Natural killer cell (primary cell): ENCODE measurements around the gene GRM5. TPM values are rescaled to one million over a fixed set of nuclear protein-coding genes. Genes with fewer than 3 reads are reported as not detected.

ENCODE experiments used
- ATAC-seq, 3 donors: fragments of 150-1000 bp in 2 of 3; fragments of 200-7000 bp in 1 of 3; cut with Tn5 transposase; 1 replicate in 1 of 3; 2 replicates in 2 of 3; pipeline ENCODE4 v1.10.0; 2021; ENCODE audit warnings: mild to moderate bottlenecking in 2 of 3, moderate library complexity in 2 of 3
- DNase-seq, 2 donors: peaks; one replicate each; pipeline versions ENCODE4 v3.0.0 to v3.0.0-alpha.2; 2013 to 2021; ENCODE audit warnings: mixed read lengths in 1 of 2
- H3K27ac ChIP-seq: one replicate; pipeline ENCODE4 v1.5.1; 2013; ENCODE audit warnings: mild to moderate bottlenecking, low read length
- H3K27me3 ChIP-seq: one replicate; pipeline ENCODE4 v1.6.1; 2013; ENCODE audit warnings: low read length; ENCODE audit not compliant: control insufficient read depth, insufficient read depth
- H3K36me3 ChIP-seq: one replicate; pipeline ENCODE4 v1.6.1; 2013; ENCODE audit warnings: low read length; ENCODE audit not compliant: control insufficient read depth, insufficient read depth
- H3K4me1 ChIP-seq: one replicate; pipeline ENCODE4 v1.6.1; 2013; ENCODE audit warnings: low read length; ENCODE audit not compliant: control insufficient read depth, insufficient read depth
- H3K4me3 ChIP-seq: one replicate; pipeline ENCODE4 v1.5.1; 2013; ENCODE audit warnings: low read length
- H3K9me3 ChIP-seq: one replicate; pipeline ENCODE4 v1.6.1; 2013; ENCODE audit warnings: low read length; ENCODE audit not compliant: control insufficient read depth, insufficient read depth
- H3K27ac Mint-ChIP-seq, 2 donors: one replicate each; pipeline ENCODE4 v1.8.0; 2022; ENCODE audit warnings: mild to moderate bottlenecking in 2 of 2, mixed read lengths in 2 of 2, moderate library complexity in 1 of 2
- H3K27me3 Mint-ChIP-seq, 2 donors: one replicate each; pipeline ENCODE4 v1.8.0; 2022; ENCODE audit warnings: low read depth in 2 of 2, mixed read lengths in 2 of 2
- H3K36me3 Mint-ChIP-seq: one replicate; pipeline ENCODE4 v1.8.0; 2022; ENCODE audit warnings: mixed read lengths
- H3K4me1 Mint-ChIP-seq, 2 donors: one replicate each; pipeline ENCODE4 v1.8.0; 2022; ENCODE audit warnings: mixed read lengths in 2 of 2
- H3K4me3 Mint-ChIP-seq: one replicate; pipeline ENCODE4 v1.8.0; 2022; ENCODE audit warnings: mild to moderate bottlenecking, moderate library complexity, mixed read lengths
- H3K9me3 Mint-ChIP-seq, 2 donors: one replicate each; pipeline ENCODE4 v1.8.0; 2022; ENCODE audit warnings: mixed read lengths in 2 of 2
- CTCF ChIP-seq: fragments of 200-600 bp; IDR thresholded peaks from one replicate; pipeline ENCODE4 v1.8.0; 2022; ENCODE audit warnings: antibody characterized with exemption
- WGBS: methylation state at CpG from one replicate; pipeline ENCODE4 v1.1.7; 2013; ENCODE audit warnings: missing lambda C conversion rate; ENCODE audit not compliant: insufficient coverage; 5-methylcytosine and 5-hydroxymethylcytosine counted together
- intact Hi-C: fragments of 100-400 bp; cut with micrococcal nuclease; formaldehyde crosslinking; loops from one replicate; pipeline ENCODE4 v1.14.2; 2022
- total RNA-seq, 4 donors: library from RNA; stranded (reverse); fragments of 120-200 nt in 1 of 4; gene quantifications; one replicate each; pipeline versions ENCODE4 v1.2.3 to v1.2.4, GENCODE V29; 2013 to 2022

The GRM5 gene
- total RNA-seq, 3 donors from 2014 or later (not counting 1 experiment from before 2014, with no cell fraction given): not detected

DNA sequence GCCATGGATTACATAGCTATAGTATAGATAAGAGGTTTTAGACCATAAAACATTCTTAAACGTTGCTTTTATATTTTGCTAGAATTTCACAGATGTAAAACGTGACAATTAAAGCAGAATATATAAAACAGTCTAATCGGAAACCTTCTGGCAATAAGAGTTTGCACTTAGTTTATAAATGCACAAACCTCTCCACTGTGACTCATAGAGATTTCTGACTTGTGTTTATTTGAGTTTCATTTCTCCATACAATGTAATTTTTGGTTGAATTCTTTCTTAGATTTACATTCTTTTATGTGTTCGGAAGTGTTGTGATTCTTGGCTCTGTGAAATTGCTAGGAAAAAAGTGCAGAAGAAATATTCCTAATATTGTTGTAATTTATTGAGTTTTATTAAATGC, 439.6 kb downstream of the GRM5 start:
- no peaks in the 10 kb centered on the region for H3K9me3 ChIP-seq
- H3K27me3 Mint-ChIP-seq: no peaks in the 10 kb centered on the region
- no peak overlapping the region for H3K4me3 ChIP-seq
- TF ChIP-seq CTCF: no peak
- peaks cover 0 to 4% of the 10 kb centered on the region in 2 donors for H3K9me3 Mint-ChIP-seq
- intact Hi-C loops: no loop called here
- no peaks in the 10 kb centered on the region for H3K36me3 ChIP-seq
- H3K27ac Mint-ChIP-seq: no peak overlapping the region
- H3K4me1 Mint-ChIP-seq: no peaks in the 10 kb centered on the region
- H3K27ac ChIP-seq: no peak overlapping the region
- H3K4me1 ChIP-seq: no peaks in the 10 kb centered on the region
- DNase-seq (no peak), ATAC-seq (no peak)
- WGBS: 78% methylated on average over 4 of the region's 4 CpGs
- H3K4me3 Mint-ChIP-seq: no peak overlapping the region
- H3K27me3 ChIP-seq: no peaks in the 10 kb centered on the region
- H3K36me3 Mint-ChIP-seq: no peaks in the 10 kb centered on the region

GRCh38 chr11:88623531-88623930, 442.3 kb downstream of the GRM5 start:
- H3K27me3 ChIP-seq: no peaks in the 10 kb centered on the region
- Mint-ChIP-seq H3K4me1 (no peaks in the 10 kb centered on the region), H3K4me3 (no peak overlapping the region), H3K36me3 (no peaks in the 10 kb centered on the region), H3K27ac (no peak overlapping the region), H3K27me3 (peaks cover 0 to 7% of the 10 kb centered on the region in 2 donors), H3K9me3 (no peaks in the 10 kb centered on the region)
- no peak for DNase-seq
- intact Hi-C loops: no loop called here
- 0% methylated on average over 1 of the region's 1 CpG for WGBS
- no peaks in the 10 kb centered on the region for H3K4me1 ChIP-seq
- no peak for ATAC-seq
- H3K4me3 ChIP-seq: no peak overlapping the region
- no peaks in the 10 kb centered on the region for H3K36me3 ChIP-seq
- TF ChIP-seq CTCF: no peak
- H3K27ac ChIP-seq: no peak overlapping the region
- no peaks in the 10 kb centered on the region for H3K9me3 ChIP-seq

GRCh38 chr11:88620568-88621130, 445.1 kb downstream of the GRM5 start:
- no peak overlapping the region for H3K4me3 ChIP-seq
- H3K4me1 Mint-ChIP-seq: no peaks in the 10 kb centered on the region
- H3K27me3 ChIP-seq: no peaks in the 10 kb centered on the region
- H3K4me3 Mint-ChIP-seq: no peak overlapping the region
- 0% methylated on average over 1 of the region's 2 CpGs for WGBS
- H3K27me3 Mint-ChIP-seq: peaks cover 0 to 14% of the 10 kb centered on the region in 2 donors
- intact Hi-C loops: no loop called here
- no peaks in the 10 kb centered on the region for H3K4me1 ChIP-seq
- ATAC-seq (no peak), DNase-seq (no peak)
- H3K9me3 Mint-ChIP-seq: no peaks in the 10 kb centered on the region
- H3K27ac ChIP-seq: no peak overlapping the region
- no peak for TF ChIP-seq CTCF
- H3K27ac Mint-ChIP-seq: no peak overlapping the region
- H3K36me3 Mint-ChIP-seq: no peaks in the 10 kb centered on the region
- H3K36me3 ChIP-seq: no peaks in the 10 kb centered on the region
- no peaks in the 10 kb centered on the region for H3K9me3 ChIP-seq
